Measurements from ENCODE around the gene CDH4. TPM values are rescaled to one million over a fixed set of nuclear protein-coding genes. Genes with fewer than 3 reads are reported as not detected.

Gene CDH4
- total and polyA plus RNA-seq, 2 of the 4 experiments (the other 2 are of a cell fraction) = 1.6 to 3.5 TPM

GRCh38 chr20:61551401-61551800 is 299.3 kb downstream of the CDH4 start:
- ChIA-PET CTCF (no interaction called here), POLR2A (ENCODE audit: unreplicated experiment) (no interaction called here)
- Histone ChIP-seq H3K23ac (ENCODE audit: low read depth, low read length) (no peak overlapping the region), H3K9me3 (ENCODE audit: control insufficient read depth, insufficient read depth, low read length) (no peaks in the 10 kb centered on the region; the same call in 1 of the 2 replicates), H4K8ac (ENCODE audit: low read depth in 2 of 2, low read length in 2 of 2) (no peak overlapping the region), H2AK5ac (ENCODE audit: low read depth, low read length) (no peak overlapping the region), H3K9me1 (ENCODE audit: insufficient read depth, low read length) (peaks cover 6% of the 10 kb centered on the region), H2BK5ac (ENCODE audit: low read depth, low read length, poor library complexity, severe bottlenecking) (no peak overlapping the region), H2AK9ac (replicated peaks; ENCODE audit: low read depth, low read length, poor library complexity) (no peak overlapping the region), H4K5ac (ENCODE audit: low read depth, low read length) (no peak overlapping the region), H3K9ac (ENCODE audit: low read depth, low read length) (no peak overlapping the region), H3K4me1 (ENCODE audit: control insufficient read depth, insufficient read depth, low read length) (peaks cover 7% of the 10 kb centered on the region), H2BK15ac (ENCODE audit: low read depth, low read length) (no peak overlapping the region), H2AFZ (replicated peaks; ENCODE audit: low read length, poor library complexity) (no peak overlapping the region), H4K91ac (ENCODE audit: insufficient read depth, low read depth, low read length) (no peak overlapping the region), H3K56ac (ENCODE audit: extremely low read depth, insufficient read depth, low read length) (no peak overlapping the region), H3K79me1 (ENCODE audit: low read depth in 1 of 2, low read length in 2 of 2) (peaks cover 0 to 4% of the 10 kb centered on the region in 2 experiments; a peak in 1 of 4 replicates), H3K27me3 (ENCODE audit: control insufficient read depth, insufficient read depth, low read length) (no peaks in the 10 kb centered on the region; the same call in 1 of the 2 replicates), H4K20me1 (ENCODE audit: insufficient read depth, low read length) (peaks cover 2% of the 10 kb centered on the region; the same call in 1 of the 2 replicates), H3K4me3 (ENCODE audit: insufficient read depth, low read depth, low read length) (no peak overlapping the region), H3K4me2 (ENCODE audit: low read depth, low read length) (no peak overlapping the region), H2BK20ac (ENCODE audit: low read depth, low read length) (no peak overlapping the region), H2BK120ac (ENCODE audit: low read depth, low read length) (no peak overlapping the region), H3K36me3 (ENCODE audit: control insufficient read depth, insufficient read depth, low read length) (no peaks in the 10 kb centered on the region), H3K14ac (replicated peaks; ENCODE audit: low read depth, low read length) (no peak overlapping the region), H3K4ac (ENCODE audit: low read depth, low read length) (no peak overlapping the region), H3K27ac (ENCODE audit: insufficient read depth, low read length) (no peak overlapping the region), H3K18ac (ENCODE audit: low read depth, low read length) (no peak overlapping the region)
- intact Hi-C loops (cut with micrococcal nuclease) (no loop called here), in situ Hi-C loops (cut with MboI; ENCODE audit: low sequenced_read_pairs) (no loop called here), dilution Hi-C loops (cut with HindIII; ENCODE audit: low sequenced_read_pairs, unreplicated experiment) (no loop called here)
- no peak for DNase-seq
- no CpG with 5 or more reads among the region's 2 CpGs for WGBS, 2 experiments (ENCODE audit: extremely low coverage in 2 of 2, insufficient read length in 1 of 2)
- BruUV-seq (replicated peaks) = no TSS peak
- TF ChIP-seq CEBPB (IDR thresholded peaks at IDR 0.05; ENCODE audit: low read depth, low read length) = no peak
- no peak for TF ChIP-seq RCOR1 (IDR thresholded peaks at IDR 0.05; ENCODE audit: insufficient replicate concordance, low read length)
- TF ChIP-seq FOS (IDR thresholded peaks at IDR 0.05; ENCODE audit: low read depth, low read length) = no peak
- TF ChIP-seq SMC3 (IDR thresholded peaks at IDR 0.05; ENCODE audit: low read depth, low read length) = no peak
- TF ChIP-seq POLR2A (IDR thresholded peaks at IDR 0.05; ENCODE audit: low read depth, low read length) = no peak
- no peak for TF ChIP-seq MAFK (IDR thresholded peaks at IDR 0.05; ENCODE audit: low read depth, low read length)
- TF ChIP-seq NFE2L2 (IDR thresholded peaks at IDR 0.05; ENCODE audit: low read depth, low read length) = no peak
- no peak for TF ChIP-seq CHD1 (IDR thresholded peaks at IDR 0.05; ENCODE audit: low read depth, low read length)
- TF ChIP-seq MXI1 (IDR thresholded peaks at IDR 0.05; ENCODE audit: borderline replicate concordance, low read depth, low read length) = no peak
- TF ChIP-seq RFX5 (IDR thresholded peaks at IDR 0.05; ENCODE audit: low read depth, low read length) = no peak
- no peak for TF ChIP-seq BHLHE40 (IDR thresholded peaks at IDR 0.05; ENCODE audit: low read depth, low read length)
- TF ChIP-seq, protein P1, sequence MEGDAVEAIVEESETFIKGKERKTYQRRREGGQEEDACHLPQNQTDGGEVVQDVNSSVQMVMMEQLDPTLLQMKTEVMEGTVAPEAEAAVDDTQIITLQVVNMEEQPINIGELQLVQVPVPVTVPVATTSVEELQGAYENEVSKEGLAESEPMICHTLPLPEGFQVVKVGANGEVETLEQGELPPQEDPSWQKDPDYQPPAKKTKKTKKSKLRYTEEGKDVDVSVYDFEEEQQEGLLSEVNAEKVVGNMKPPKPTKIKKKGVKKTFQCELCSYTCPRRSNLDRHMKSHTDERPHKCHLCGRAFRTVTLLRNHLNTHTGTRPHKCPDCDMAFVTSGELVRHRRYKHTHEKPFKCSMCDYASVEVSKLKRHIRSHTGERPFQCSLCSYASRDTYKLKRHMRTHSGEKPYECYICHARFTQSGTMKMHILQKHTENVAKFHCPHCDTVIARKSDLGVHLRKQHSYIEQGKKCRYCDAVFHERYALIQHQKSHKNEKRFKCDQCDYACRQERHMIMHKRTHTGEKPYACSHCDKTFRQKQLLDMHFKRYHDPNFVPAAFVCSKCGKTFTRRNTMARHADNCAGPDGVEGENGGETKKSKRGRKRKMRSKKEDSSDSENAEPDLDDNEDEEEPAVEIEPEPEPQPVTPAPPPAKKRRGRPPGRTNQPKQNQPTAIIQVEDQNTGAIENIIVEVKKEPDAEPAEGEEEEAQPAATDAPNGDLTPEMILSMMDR (conservative IDR thresholded peaks at IDR 0.05; ENCODE audit: low read depth, low read length) = no peak
- no peak for ATAC-seq (ENCODE audit: low read depth)

Measured in IMR-90 (cell line).